ENCODE results near the gene IL5RA. TPM values are rescaled to one million over a fixed set of nuclear protein-coding genes. Genes with fewer than 3 reads are reported as not detected.

Gene IL5RA
- total RNA-seq, 1 donor from 2014 or later = not detected

DNA sequence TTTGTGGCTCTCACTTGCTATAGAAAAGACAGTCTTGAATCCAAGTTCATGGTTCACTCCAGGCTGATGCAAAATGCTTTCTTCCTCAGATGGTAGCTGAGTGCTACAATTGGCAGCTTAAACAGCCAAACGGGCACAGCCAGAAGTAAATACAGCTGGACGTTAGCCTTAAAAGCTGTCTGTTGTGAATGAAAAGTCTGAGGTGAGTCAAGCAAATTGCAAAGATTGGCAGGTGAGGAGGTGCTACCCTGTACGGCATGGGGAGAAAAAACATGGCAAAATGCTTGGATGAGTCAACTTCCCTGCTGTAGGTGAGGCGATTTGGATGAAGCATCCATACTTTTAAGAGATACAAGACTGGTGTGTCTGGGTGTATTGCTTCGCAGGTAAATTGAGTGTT, 40.5 kb downstream of the IL5RA start:
- H3K4me3 ChIP-seq (ENCODE audit: low read depth, low read length) = no peak overlapping the region
- no peaks in the 10 kb centered on the region for H3K36me3 ChIP-seq (ENCODE audit: control insufficient read depth, insufficient read depth, low read length)
- no peaks in the 10 kb centered on the region for H3K27me3 ChIP-seq (ENCODE audit: control insufficient read depth, insufficient read depth, low read length)
- DNase-seq (ENCODE audit: low read depth) (peak; percentile 71), FAIRE-seq (peak; percentile 23)
- TF ChIP-seq, protein P1, sequence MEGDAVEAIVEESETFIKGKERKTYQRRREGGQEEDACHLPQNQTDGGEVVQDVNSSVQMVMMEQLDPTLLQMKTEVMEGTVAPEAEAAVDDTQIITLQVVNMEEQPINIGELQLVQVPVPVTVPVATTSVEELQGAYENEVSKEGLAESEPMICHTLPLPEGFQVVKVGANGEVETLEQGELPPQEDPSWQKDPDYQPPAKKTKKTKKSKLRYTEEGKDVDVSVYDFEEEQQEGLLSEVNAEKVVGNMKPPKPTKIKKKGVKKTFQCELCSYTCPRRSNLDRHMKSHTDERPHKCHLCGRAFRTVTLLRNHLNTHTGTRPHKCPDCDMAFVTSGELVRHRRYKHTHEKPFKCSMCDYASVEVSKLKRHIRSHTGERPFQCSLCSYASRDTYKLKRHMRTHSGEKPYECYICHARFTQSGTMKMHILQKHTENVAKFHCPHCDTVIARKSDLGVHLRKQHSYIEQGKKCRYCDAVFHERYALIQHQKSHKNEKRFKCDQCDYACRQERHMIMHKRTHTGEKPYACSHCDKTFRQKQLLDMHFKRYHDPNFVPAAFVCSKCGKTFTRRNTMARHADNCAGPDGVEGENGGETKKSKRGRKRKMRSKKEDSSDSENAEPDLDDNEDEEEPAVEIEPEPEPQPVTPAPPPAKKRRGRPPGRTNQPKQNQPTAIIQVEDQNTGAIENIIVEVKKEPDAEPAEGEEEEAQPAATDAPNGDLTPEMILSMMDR (IDR thresholded peaks at IDR 0.05; ENCODE audit: insufficient read depth, low read length, severe bottlenecking) = no peak

DNA sequence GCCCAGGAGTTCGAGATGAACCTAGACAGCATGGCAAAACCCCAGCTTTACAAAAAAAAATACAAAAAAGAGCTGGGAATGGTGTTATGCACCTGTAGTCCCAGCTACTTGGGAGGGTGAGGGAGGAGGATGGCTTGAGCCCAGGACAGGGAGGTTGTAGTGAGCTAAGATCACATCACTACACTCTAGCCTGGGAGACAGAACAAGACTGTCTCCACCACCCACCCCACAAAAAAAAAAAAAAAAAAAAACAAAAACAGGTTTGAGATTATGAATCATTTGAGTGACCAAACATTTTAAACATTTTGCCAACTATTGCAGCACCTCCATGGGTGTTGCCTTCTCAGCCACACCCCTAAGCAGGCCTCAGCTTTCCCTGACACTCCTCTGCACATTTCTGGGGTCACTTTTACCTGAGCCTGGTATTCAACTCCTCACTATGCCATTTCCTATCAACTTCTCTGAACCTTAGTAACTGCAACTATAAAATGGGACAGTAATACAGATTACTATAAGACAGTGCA, 41.8 kb downstream of the IL5RA start:
- H3K36me3 ChIP-seq (ENCODE audit: control insufficient read depth, insufficient read depth, low read length) = no peaks in the 10 kb centered on the region
- DNase-seq (ENCODE audit: low read depth) (peak; percentile 64), FAIRE-seq (no peak)
- H3K27me3 ChIP-seq (ENCODE audit: control insufficient read depth, insufficient read depth, low read length) = no peaks in the 10 kb centered on the region
- TF ChIP-seq, protein P1 (IDR thresholded peaks at IDR 0.05; ENCODE audit: insufficient read depth, low read length, severe bottlenecking) = no peak
- no peak overlapping the region for H3K4me3 ChIP-seq (ENCODE audit: low read depth, low read length)

GRCh38 chr3:3066910-3067309, 43.3 kb downstream of the IL5RA start:
- Histone ChIP-seq H3K4me3 (ENCODE audit: low read depth, low read length) (no peak overlapping the region), H3K36me3 (ENCODE audit: control insufficient read depth, insufficient read depth, low read length) (no peaks in the 10 kb centered on the region), H3K27me3 (ENCODE audit: control insufficient read depth, insufficient read depth, low read length) (no peaks in the 10 kb centered on the region)
- FAIRE-seq (peak; percentile 18), DNase-seq (ENCODE audit: low read depth) (no peak)
- TF ChIP-seq, protein P1 (IDR thresholded peaks at IDR 0.05; ENCODE audit: insufficient read depth, low read length, severe bottlenecking) = no peak

GRCh38 chr3:3066378-3066777, 43.8 kb downstream of the IL5RA start:
- DNase-seq (ENCODE audit: low read depth) (no peak), FAIRE-seq (no peak)
- H3K27me3 ChIP-seq (ENCODE audit: control insufficient read depth, insufficient read depth, low read length) = no peaks in the 10 kb centered on the region
- H3K36me3 ChIP-seq (ENCODE audit: control insufficient read depth, insufficient read depth, low read length) = no peaks in the 10 kb centered on the region
- TF ChIP-seq, protein P1 (IDR thresholded peaks at IDR 0.05; ENCODE audit: insufficient read depth, low read length, severe bottlenecking) = no peak
- H3K4me3 ChIP-seq (ENCODE audit: low read depth, low read length) = no peak overlapping the region

DNA sequence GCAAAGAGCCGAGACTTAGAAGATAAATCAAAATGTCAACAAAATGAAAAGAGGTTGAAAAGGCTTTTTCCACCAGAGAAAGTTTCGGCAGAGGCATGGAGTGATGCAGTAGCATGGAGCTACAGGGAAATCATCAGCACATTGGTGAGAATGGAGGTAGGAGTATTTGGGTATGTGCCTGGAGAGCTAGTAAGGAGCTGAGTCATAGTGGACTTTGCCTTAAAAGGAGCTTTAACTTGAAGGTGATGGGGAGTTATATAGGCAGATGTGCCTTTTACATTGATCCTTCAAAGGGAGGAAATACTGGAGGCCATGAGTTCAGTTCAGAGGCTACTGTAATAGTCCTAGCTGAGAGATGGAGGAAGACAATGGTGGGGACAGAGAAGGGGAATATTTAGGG, 44.3 kb downstream of the IL5RA start:
- DNase-seq (ENCODE audit: low read depth) (peak; percentile 44), FAIRE-seq (no peak)
- TF ChIP-seq, protein P1 (IDR thresholded peaks at IDR 0.05; ENCODE audit: insufficient read depth, low read length, severe bottlenecking) = no peak
- Histone ChIP-seq H3K36me3 (ENCODE audit: control insufficient read depth, insufficient read depth, low read length) (no peaks in the 10 kb centered on the region), H3K4me3 (ENCODE audit: low read depth, low read length) (no peak overlapping the region), H3K27me3 (ENCODE audit: control insufficient read depth, insufficient read depth, low read length) (no peaks in the 10 kb centered on the region)

- no peak overlapping the region for H3K4me3 ChIP-seq (ENCODE audit: low read depth, low read length)
- H3K36me3 ChIP-seq (ENCODE audit: control insufficient read depth, insufficient read depth, low read length) = no peaks in the 10 kb centered on the region
- TF ChIP-seq, protein P1 (IDR thresholded peaks at IDR 0.05; ENCODE audit: insufficient read depth, low read length, severe bottlenecking) = no peak
- no peaks in the 10 kb centered on the region for H3K27me3 ChIP-seq (ENCODE audit: control insufficient read depth, insufficient read depth, low read length)
- no peak for FAIRE-seq
- DNase-seq (ENCODE audit: low read depth) = no peak
Measured at GRCh38 chr3:3064297-3064696, 45.9 kb downstream of the IL5RA start.
